Loucy (cell line): ENCODE data around the gene GDPD5.

ENCODE experiments used
- EZH2phosphoT487 ChIP-seq: fragments of 200-600 bp; IDR thresholded peaks from 2 replicates; pipeline ENCODE4 v1.6.1; 2018; ENCODE audit warnings: antibody characterized with exemption, mild to moderate bottlenecking, moderate library complexity, borderline replicate concordance
- TF ChIP-seq, protein P1 (sequence below): fragments of 200-600 bp; sonication (generic); conservative IDR thresholded peaks from 2 replicates; pipeline ENCODE4 v1.5.1; 2014; ENCODE audit warnings: mild to moderate bottlenecking, antibody characterized with exemption, low read length

DNA sequence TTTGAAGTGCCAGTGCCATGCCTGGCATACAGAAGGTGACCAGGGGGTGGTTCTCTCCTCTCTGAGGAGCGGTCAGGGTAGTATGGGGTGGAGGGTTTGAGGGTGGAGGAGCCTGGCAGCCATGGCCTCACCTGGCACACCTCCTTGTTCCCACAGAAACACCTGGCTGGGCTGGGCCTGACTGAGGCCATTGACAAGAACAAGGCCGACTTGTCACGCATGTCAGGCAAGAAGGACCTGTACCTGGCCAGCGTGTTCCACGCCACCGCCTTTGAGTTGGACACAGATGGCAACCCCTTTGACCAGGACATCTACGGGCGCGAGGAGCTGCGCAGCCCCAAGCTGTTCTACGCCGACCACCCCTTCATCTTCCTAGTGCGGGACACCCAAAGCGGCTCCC is 45.9 kb upstream of the GDPD5 start:
- TF ChIP-seq, protein P1, sequence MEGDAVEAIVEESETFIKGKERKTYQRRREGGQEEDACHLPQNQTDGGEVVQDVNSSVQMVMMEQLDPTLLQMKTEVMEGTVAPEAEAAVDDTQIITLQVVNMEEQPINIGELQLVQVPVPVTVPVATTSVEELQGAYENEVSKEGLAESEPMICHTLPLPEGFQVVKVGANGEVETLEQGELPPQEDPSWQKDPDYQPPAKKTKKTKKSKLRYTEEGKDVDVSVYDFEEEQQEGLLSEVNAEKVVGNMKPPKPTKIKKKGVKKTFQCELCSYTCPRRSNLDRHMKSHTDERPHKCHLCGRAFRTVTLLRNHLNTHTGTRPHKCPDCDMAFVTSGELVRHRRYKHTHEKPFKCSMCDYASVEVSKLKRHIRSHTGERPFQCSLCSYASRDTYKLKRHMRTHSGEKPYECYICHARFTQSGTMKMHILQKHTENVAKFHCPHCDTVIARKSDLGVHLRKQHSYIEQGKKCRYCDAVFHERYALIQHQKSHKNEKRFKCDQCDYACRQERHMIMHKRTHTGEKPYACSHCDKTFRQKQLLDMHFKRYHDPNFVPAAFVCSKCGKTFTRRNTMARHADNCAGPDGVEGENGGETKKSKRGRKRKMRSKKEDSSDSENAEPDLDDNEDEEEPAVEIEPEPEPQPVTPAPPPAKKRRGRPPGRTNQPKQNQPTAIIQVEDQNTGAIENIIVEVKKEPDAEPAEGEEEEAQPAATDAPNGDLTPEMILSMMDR: no peak
- no peak for TF ChIP-seq EZH2phosphoT487
